GM12872 (cell line): ENCODE results near the gene ZC3HAV1L.

Experiments used
- TF ChIP-seq, protein P1 (sequence below): IDR thresholded peaks from 3 replicates; pipeline ENCODE4 v1.5.1; 2011; ENCODE audit warnings: low read depth, mild to moderate bottlenecking, low read length, moderate library complexity; ENCODE audit not compliant: insufficient read depth

ZC3HAV1L gene

DNA sequence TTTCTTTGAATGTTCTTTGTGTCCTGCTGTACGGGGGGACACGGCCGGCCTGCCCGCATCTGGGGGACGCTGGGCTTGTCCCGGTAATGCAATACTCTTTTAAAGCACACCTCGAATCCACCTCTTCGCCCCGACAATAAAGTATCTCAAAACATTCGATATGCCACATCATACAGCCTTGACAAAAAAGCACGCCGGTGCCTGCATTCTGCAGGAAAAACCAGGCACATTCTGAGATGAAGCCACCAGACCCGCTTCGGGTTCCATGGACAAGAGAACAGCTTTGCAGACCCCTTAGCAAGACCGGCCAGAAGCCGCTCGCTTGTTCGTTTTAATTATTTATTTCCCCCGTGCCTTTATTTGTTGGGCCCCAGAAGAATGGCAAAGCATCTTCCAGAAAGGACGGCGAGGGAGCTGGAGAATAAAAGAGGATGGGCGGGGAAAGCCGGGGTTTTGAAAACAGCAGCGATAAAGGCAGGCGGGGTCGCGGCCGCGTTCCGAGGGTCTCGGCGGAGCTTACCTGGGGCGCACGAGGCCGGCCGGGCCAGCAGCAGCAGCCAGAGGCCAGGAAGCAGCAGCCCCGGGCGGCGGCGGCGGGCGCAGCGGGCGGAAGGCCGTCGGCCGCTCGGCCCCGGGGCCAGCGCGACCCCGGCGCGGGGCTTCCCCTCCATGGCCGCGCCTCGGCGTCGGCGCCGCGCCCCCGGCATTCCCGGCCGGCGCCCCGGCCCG lies 55.1 kb downstream of the ZC3HAV1L start:
- TF ChIP-seq, protein P1, sequence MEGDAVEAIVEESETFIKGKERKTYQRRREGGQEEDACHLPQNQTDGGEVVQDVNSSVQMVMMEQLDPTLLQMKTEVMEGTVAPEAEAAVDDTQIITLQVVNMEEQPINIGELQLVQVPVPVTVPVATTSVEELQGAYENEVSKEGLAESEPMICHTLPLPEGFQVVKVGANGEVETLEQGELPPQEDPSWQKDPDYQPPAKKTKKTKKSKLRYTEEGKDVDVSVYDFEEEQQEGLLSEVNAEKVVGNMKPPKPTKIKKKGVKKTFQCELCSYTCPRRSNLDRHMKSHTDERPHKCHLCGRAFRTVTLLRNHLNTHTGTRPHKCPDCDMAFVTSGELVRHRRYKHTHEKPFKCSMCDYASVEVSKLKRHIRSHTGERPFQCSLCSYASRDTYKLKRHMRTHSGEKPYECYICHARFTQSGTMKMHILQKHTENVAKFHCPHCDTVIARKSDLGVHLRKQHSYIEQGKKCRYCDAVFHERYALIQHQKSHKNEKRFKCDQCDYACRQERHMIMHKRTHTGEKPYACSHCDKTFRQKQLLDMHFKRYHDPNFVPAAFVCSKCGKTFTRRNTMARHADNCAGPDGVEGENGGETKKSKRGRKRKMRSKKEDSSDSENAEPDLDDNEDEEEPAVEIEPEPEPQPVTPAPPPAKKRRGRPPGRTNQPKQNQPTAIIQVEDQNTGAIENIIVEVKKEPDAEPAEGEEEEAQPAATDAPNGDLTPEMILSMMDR: no peak

GRCh38 chr7:138979988-138980562 lies 55.8 kb downstream of the ZC3HAV1L start:
- TF ChIP-seq, protein P1: no peak

DNA sequence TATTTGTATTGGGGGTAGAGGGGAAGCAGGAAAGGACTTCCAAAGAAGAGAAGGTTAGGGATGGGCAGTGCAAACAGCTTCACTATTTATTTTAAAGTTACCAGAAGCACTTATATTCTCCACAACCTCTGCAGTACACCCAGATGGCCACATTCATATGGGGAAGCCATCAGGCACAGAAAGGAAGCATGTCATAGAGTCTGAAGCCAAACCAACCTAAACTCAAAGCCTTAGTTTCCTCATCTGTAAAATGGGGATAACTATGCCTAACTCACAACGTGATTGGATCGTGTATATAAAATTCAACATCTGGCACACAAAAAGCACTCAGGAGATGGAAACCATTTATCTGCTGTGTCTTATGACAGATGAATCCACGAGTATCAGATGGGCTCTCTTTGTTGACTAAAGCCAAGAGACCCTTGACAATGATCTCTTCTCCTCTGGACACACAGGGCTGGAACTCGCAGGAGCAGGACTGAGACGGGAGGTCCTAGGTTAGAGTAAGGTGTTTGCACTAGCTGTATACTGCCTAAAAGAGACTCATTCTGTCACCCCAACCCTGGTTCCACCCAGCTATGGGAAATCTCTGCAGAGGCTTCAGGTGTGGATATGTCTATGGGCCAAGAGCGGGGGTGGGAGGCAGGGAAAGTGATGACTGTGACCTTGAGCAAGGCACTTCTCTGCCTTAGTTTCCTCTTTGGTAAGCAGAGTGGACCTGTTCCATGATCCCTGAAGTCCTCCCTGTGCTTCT lies 56.4 kb downstream of the ZC3HAV1L start:
- TF ChIP-seq, protein P1: peak; percentile 39; the same call in 2 of the 3 replicates

GRCh38 chr7:138978541-138979184 lies 57.2 kb downstream of the ZC3HAV1L start:
- TF ChIP-seq, protein P1: no peak
